Ectodermal cell (in vitro differentiated cells): ENCODE measurements around the gene SERPINI2. TPM values are rescaled to one million over a fixed set of nuclear protein-coding genes. Genes with fewer than 3 reads are reported as not detected.

Source experiments
- H3K27ac ChIP-seq: 2 replicates; pipeline ENCODE4 v1.7.0; 2013; ENCODE audit warnings: mild to moderate bottlenecking, low read depth, low read length; ENCODE audit not compliant: insufficient read depth, poor library complexity, severe bottlenecking
- H3K27me3 ChIP-seq: 2 replicates; pipeline ENCODE4 v1.7.0; 2013; ENCODE audit warnings: mild to moderate bottlenecking, low read length; ENCODE audit not compliant: insufficient read depth, control insufficient read depth, poor library complexity, severe bottlenecking
- H3K36me3 ChIP-seq: one replicate; pipeline ENCODE4 v1.7.0; 2013; ENCODE audit warnings: low read length; ENCODE audit not compliant: control insufficient read depth, insufficient read depth
- H3K4me1 ChIP-seq: one replicate; pipeline ENCODE4 v1.7.0; 2013; ENCODE audit warnings: low read length; ENCODE audit not compliant: control insufficient read depth, insufficient read depth
- H3K4me3 ChIP-seq: 2 replicates; pipeline ENCODE4 v1.7.0; 2013; ENCODE audit warnings: low read depth, low read length, control low read depth; ENCODE audit not compliant: insufficient read depth
- H3K9me3 ChIP-seq: 2 replicates; pipeline ENCODE4 v1.7.0; 2013; ENCODE audit warnings: mild to moderate bottlenecking, low read length, moderate library complexity; ENCODE audit not compliant: control insufficient read depth
- WGBS, 2 experiments: methylation state at CpG; one replicate each; pipeline ENCODE4 v1.1.7; 2013; ENCODE audit warnings: missing lambda C conversion rate in 2 of 2; 5-methylcytosine and 5-hydroxymethylcytosine counted together
- polyA plus RNA-seq, 4 experiments: library from polyadenylated mRNA; stranded (reverse); fragments of 50-300 nt; gene quantifications; one replicate each; pipeline ENCODE4 v1.2.3, GENCODE V29; 2013

SERPINI2 gene, protein sequence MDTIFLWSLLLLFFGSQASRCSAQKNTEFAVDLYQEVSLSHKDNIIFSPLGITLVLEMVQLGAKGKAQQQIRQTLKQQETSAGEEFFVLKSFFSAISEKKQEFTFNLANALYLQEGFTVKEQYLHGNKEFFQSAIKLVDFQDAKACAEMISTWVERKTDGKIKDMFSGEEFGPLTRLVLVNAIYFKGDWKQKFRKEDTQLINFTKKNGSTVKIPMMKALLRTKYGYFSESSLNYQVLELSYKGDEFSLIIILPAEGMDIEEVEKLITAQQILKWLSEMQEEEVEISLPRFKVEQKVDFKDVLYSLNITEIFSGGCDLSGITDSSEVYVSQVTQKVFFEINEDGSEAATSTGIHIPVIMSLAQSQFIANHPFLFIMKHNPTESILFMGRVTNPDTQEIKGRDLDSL
- polyA plus RNA-seq (2013, experiment 1 of 4), result not detected
- polyA plus RNA-seq (2013, experiment 2 of 4), result not detected
- polyA plus RNA-seq (2013, experiment 3 of 4), result not detected
- not detected for polyA plus RNA-seq (2013, experiment 4 of 4)

DNA sequence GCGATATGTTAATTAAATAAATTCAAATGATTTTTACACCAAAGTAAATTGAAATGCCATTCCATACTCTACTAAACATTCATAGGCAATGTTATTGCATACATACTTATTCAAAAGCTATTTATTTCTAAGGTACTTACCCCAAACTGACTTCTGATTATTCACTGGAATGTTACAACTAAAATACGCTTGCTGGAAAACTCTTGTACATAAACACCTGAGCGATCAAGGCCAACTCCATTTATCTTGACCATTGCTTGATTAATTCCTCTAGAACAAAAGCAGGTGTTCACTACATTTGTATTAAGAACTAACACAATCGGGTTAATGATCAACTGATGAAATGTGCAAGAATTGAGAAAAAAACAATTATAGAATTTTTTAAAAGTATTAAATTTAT is at the start of gene SERPINI2:
TSS of gene SERPINI2 (minus strand) at position 180 of the 400 bp plus-strand sequence. CDS start 2,208 bp downstream, outside the sequence.
- 96 to 100% methylated on average over 2 to 3 of the region's 4 CpGs for WGBS, 2 experiments
- no peaks in the 10 kb centered on the region for H3K27me3 ChIP-seq
- H3K27ac ChIP-seq, result no peak within 1 kb of the TSS
- no peaks in the 10 kb centered on the region for H3K36me3 ChIP-seq
- H3K4me3 ChIP-seq, result no peak within 1 kb of the TSS
- H3K4me1 ChIP-seq, result no peaks in the 10 kb centered on the region
- no peaks in the 10 kb centered on the region for H3K9me3 ChIP-seq

DNA sequence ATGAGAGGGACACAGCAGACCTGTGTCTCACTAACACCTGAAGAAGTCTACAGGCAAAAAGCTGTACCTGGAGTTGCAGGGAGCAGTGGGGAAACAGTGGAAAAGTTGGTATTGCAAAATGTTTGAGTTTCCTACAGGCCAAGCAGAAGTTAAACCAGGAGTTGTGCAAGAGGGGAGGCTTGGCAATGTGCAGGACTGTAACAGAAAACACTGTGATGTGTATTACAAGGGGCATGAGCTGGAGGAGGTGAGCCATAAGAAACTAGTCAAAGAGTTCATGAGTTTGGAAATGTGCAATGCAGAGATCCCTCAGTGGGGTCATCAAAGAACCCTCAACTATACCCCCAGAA is 47.1 kb upstream of the SERPINI2 start:
- H3K27ac ChIP-seq, result no peak overlapping the region
- H3K9me3 ChIP-seq, result no peaks in the 10 kb centered on the region
- no peak overlapping the region for H3K4me3 ChIP-seq
- H3K27me3 ChIP-seq, result no peaks in the 10 kb centered on the region
- no peaks in the 10 kb centered on the region for H3K4me1 ChIP-seq
- no peaks in the 10 kb centered on the region for H3K36me3 ChIP-seq

DNA sequence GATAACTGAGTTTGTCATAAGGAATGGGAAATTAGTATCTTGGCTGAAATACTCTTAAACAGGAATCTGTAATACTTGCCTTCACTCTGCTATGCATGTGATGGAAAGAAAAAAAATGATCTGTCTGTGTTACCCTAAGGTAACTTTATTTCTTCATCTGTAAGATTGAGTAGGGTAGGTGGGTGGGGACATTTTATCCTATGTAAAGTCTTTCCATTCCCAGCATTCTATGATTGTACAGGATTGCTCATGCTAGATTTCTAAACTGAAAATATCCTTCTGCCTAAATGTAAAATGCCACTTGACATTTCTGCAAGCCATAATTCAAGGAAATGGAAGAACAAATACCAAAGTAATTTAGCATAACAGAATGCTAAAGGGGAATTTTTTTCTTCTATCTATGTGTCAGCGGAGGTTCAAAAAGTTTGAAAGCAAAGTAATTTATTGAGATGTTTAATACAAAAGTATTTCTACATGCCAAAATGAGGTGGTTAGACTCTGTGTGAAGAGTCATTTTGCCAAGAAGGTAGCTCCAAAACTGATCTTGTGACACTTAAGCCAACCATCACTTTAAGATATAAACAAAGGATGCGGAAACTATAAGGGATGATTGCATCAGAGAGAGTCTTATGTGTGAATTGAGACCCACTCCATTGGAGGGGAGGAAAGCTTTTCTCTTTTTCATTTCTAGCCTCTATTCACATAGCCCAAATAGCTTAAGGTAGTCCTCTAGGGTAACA is 46.6 kb upstream of the SERPINI2 start:
- H3K27ac ChIP-seq, result no peak overlapping the region
- no peaks in the 10 kb centered on the region for H3K9me3 ChIP-seq
- WGBS, 2 experiments, result 100% methylated on average over 1 of the region's 2 CpGs; no CpG with 5 or more reads in 1 of the 2 experiments
- H3K4me1 ChIP-seq, result no peaks in the 10 kb centered on the region
- H3K4me3 ChIP-seq, result no peak overlapping the region
- H3K36me3 ChIP-seq, result no peaks in the 10 kb centered on the region
- H3K27me3 ChIP-seq, result no peaks in the 10 kb centered on the region

DNA sequence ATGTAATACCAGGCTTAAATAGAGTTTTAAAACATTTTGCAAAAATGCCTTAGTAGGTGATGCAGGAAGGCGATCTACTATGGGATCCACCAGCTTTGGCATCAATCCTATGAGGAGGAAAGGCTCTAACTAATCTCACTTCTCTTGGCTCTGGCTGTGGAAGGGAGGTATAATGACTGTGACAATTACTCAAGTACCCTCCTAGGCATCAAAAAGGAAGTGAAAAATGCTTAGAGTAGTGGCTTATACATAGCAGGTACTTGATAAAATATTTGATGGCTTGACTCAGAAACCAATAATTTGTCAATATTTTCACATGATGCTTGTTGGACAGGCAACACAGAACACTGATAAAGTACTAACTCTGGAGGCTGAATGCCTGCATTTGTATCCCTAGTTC is 34.1 kb upstream of the SERPINI2 start:
- no peaks in the 10 kb centered on the region for H3K4me1 ChIP-seq
- H3K9me3 ChIP-seq, result no peaks in the 10 kb centered on the region
- no peaks in the 10 kb centered on the region for H3K36me3 ChIP-seq
- no peak overlapping the region for H3K27ac ChIP-seq
- no peaks in the 10 kb centered on the region for H3K27me3 ChIP-seq
- WGBS, 2 experiments, result 94 to 95% methylated on average over 1 of the region's 1 CpG
- no peak overlapping the region for H3K4me3 ChIP-seq

DNA sequence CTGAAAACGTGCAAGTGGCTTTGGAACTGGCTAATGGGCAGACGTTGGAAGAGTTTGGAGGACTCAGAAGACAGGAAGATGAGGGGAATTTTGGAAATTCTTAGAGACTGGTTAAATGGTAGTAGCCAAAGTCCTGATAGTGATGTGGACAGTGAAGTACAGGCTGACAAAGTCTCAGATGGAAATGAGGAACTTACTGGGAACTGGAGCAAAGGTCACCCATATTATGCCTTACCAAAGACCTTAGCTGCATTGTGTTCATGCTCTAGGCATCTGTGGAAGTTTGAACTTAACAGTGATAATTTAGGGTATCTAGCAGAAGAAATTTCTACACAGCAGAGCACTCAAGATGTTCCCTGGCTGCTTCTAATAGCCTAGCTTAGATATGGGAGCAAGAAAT is 28.6 kb upstream of the SERPINI2 start:
- WGBS, 2 experiments, result 88 to 90% methylated on average over 2 of the region's 2 CpGs
- H3K9me3 ChIP-seq, result no peaks in the 10 kb centered on the region
- H3K4me1 ChIP-seq, result no peaks in the 10 kb centered on the region
- H3K36me3 ChIP-seq, result no peaks in the 10 kb centered on the region
- no peak overlapping the region for H3K27ac ChIP-seq
- H3K4me3 ChIP-seq, result no peak overlapping the region
- no peaks in the 10 kb centered on the region for H3K27me3 ChIP-seq

DNA sequence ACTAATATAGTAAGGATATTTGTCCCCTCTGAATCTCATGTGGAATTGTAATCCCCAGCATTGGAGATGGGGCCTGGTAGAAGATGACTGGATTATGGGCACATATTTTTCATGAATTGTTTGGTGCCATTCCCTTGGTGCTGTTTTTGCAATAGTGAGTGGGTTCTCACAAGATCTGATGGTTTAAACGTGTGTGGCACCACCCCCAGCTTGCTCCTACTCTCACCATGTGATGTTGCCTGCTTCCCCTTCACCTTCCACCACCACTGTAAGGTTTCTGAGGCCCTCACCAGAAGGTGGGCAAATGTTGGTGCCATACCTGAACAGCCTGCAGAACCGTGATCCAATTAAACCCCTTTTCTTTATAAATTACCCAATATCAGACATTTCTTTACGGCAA is 28.1 kb upstream of the SERPINI2 start:
- WGBS, 2 experiments, result 92 to 95% methylated on average over 3 of the region's 3 CpGs
- Histone ChIP-seq H3K36me3 (no peaks in the 10 kb centered on the region), H3K4me1 (no peaks in the 10 kb centered on the region), H3K9me3 (no peaks in the 10 kb centered on the region), H3K4me3 (no peak overlapping the region), H3K27me3 (no peaks in the 10 kb centered on the region), H3K27ac (no peak overlapping the region)

DNA sequence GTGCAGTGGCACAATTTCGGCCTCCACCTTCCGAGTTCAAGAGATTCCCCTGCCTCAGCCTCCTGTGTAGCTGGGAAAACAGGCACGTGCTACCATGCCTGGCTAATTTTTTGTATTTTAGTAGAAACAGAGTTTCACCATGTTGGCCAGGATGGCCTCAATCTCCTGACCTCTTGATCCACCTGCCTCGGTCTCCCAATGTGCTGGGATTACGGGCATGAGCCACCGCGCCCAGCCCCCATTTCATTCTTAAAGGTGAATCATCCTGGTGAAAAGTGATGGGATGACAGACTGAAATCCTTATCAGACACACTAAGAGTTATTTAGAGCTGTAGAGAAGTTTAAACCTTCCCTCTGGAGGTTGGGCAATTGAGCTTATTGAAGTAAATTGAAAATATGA is 24.1 kb upstream of the SERPINI2 start:
- WGBS, 2 experiments, result 85 to 94% methylated on average over 7 of the region's 7 CpGs

DNA sequence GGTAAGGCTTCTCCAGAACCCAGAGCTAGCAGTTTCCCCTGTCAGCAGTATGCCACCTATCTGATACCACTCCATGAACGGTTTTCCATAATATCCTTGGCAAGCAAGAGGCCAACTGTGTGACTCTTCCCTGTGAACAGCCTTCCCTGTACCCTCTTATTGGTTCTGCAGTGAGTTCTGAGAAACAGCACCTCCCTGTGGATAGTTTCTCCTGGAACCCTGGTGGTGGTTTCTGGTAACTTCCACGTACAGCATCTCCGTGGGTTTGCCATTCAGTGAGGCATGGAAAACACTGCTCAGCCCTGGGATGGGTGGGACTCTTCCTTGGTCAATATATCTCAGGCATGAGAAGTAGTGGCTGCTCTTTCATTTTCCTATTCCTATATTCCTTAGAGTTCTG is 19.4 kb upstream of the SERPINI2 start:
- H3K4me3 ChIP-seq, result no peak overlapping the region
- no peaks in the 10 kb centered on the region for H3K27me3 ChIP-seq
- no peaks in the 10 kb centered on the region for H3K36me3 ChIP-seq
- 71 to 79% methylated on average over 3 of the region's 3 CpGs for WGBS, 2 experiments
- no peaks in the 10 kb centered on the region for H3K9me3 ChIP-seq
- no peak overlapping the region for H3K27ac ChIP-seq
- H3K4me1 ChIP-seq, result no peaks in the 10 kb centered on the region

More for the DNA sequence above, 24.1 kb upstream of the SERPINI2 start:
- Histone ChIP-seq H3K27me3 (no peaks in the 10 kb centered on the region), H3K4me1 (no peaks in the 10 kb centered on the region), H3K36me3 (no peaks in the 10 kb centered on the region), H3K27ac (no peak overlapping the region), H3K4me3 (no peak overlapping the region), H3K9me3 (no peaks in the 10 kb centered on the region)

DNA sequence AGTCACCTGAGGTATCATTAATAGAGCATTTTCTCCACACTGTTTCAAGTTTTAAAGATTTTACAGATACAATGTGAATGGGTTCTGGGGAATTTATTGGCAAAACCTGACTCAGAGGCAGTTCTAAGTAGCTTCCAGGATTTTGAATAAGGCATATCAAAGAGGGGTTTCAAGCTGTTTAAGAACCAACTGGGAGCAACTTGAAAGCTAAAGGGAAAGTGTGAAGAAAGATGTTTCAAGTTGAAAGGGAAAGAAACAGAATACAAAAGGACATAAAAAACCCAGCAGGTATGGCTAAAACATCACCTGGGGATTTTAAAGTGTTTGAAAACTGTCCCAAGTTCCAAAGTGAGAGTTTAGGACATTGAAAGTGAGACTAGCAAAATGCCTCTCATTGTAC is 17.8 kb upstream of the SERPINI2 start:
- no peaks in the 10 kb centered on the region for H3K36me3 ChIP-seq
- H3K27ac ChIP-seq, result no peak overlapping the region
- H3K4me1 ChIP-seq, result no peaks in the 10 kb centered on the region
- H3K9me3 ChIP-seq, result no peaks in the 10 kb centered on the region
- H3K27me3 ChIP-seq, result no peaks in the 10 kb centered on the region
- H3K4me3 ChIP-seq, result no peak overlapping the region

DNA sequence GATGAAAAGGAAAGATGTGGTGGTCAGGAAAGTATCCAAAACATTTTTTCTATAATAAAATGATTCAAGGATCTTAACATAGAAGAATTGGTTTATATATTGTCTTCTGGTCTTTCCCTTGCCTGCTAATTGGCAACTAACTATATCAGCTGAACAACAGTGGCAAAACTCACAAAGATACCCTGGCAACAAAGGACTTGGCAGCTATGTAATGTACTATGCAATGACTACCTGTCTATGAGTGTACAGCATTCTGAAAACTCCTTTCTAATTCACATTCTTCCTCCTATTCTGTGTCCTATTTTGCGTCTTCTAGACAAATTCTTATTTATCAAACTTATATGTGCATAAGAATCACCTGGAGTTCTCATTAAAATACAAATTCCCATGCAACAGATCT is 15.7 kb upstream of the SERPINI2 start:
- no peaks in the 10 kb centered on the region for H3K9me3 ChIP-seq
- H3K36me3 ChIP-seq, result no peaks in the 10 kb centered on the region
- no peak overlapping the region for H3K4me3 ChIP-seq
- H3K27me3 ChIP-seq, result no peaks in the 10 kb centered on the region
- no peak overlapping the region for H3K27ac ChIP-seq
- 83 to 88% methylated on average over 1 of the region's 1 CpG for WGBS, 2 experiments
- no peaks in the 10 kb centered on the region for H3K4me1 ChIP-seq
